ENCODE results near the gene GAB3. TPM values are rescaled to one million over a fixed set of nuclear protein-coding genes. Genes with fewer than 3 reads are reported as not detected.

GAB3 gene
- total and polyA plus RNA-seq, 7 donors: 0.46 to 5.5 (median 2.5) TPM

DNA sequence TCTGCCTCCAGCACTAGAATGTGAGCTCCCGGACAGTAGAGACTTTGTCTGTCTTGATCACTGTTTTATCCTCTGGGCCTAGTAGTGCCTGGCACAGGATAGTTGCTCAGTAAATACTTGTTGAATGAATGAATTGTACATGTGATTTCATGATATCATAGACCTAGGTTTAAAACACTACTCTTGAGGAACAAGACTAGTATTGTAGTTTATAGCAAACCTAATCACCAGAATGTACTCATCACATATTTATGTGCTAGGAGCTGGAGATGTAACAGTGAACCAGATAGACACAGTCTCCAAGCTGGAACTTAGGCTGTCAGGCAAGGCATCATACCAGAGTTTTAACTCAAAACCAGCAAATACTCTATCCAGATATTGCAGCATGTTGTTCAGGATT, 23.5 kb downstream of the GAB3 start:
- Histone ChIP-seq H3K4me1 (peaks cover 0 to 62% (median 55%) of the 10 kb centered on the region in 4 donors), H3K27me3 (no peaks in the 10 kb centered on the region), H3K27ac (peak overlapping the region; percentile 70 to 83 (median 80)), H3K4me3 (no peak overlapping the region), H3K36me3 (no peaks in the 10 kb centered on the region), H3K9me3 (no peaks in the 10 kb centered on the region)
- DNase-seq: no peak
- no peak for TF ChIP-seq EP300 (IDR thresholded peaks at IDR 0.05)
- TF ChIP-seq POLR2A (IDR thresholded peaks at IDR 0.05): no peak
- no peak for TF ChIP-seq POLR2AphosphoS5 (IDR thresholded peaks at IDR 0.05)
- TF ChIP-seq, protein P1, sequence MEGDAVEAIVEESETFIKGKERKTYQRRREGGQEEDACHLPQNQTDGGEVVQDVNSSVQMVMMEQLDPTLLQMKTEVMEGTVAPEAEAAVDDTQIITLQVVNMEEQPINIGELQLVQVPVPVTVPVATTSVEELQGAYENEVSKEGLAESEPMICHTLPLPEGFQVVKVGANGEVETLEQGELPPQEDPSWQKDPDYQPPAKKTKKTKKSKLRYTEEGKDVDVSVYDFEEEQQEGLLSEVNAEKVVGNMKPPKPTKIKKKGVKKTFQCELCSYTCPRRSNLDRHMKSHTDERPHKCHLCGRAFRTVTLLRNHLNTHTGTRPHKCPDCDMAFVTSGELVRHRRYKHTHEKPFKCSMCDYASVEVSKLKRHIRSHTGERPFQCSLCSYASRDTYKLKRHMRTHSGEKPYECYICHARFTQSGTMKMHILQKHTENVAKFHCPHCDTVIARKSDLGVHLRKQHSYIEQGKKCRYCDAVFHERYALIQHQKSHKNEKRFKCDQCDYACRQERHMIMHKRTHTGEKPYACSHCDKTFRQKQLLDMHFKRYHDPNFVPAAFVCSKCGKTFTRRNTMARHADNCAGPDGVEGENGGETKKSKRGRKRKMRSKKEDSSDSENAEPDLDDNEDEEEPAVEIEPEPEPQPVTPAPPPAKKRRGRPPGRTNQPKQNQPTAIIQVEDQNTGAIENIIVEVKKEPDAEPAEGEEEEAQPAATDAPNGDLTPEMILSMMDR (IDR thresholded peaks at IDR 0.05): no peak
- intact Hi-C loops (cut with DNase I): loop anchor here (2.0 kb wide), 1 partner anchor 71 kb away; no protein-coding TSS in a partner anchor
- WGBS, 2 donors: 79 to 96% methylated on average over 1 of the region's 1 CpG

DNA sequence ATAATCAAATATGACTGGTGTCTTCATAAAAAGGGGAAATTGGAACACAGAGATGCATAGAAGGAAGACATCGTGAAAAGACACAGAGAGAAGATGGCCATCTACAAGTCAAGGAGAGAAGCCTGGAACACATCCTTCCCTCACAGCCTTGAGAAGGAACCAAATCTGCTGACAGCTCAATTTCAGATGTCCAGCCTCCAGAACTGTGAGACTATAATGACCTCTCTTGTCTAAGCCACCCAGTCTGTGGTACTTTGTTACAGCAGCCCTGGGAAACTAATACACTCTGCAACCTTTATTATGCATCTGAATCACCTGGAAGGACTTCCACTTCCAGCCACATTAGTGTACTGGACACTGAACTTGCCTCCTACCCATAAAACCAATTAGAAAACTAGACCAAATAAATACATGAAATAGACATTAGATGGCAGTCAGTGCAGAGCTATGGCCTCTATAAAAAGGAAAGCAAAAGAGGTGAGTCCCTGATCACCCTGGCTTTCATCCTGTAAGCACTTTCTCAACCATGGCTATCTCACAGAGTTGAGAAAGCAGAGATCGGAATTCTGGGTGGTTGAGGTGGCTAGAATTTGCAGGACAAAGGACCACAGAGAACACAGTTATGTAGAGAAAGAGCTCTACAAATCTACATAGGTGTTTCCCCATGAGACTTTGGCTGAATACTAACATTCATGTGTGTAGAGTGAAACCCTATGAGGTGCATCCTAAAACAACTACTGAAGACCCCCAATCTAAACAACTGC, 25.7 kb downstream of the GAB3 start:
- Histone ChIP-seq H3K27me3 (no peaks in the 10 kb centered on the region), H3K27ac (peak overlapping the region in 1 of 4 donors; percentile 81), H3K4me1 (peaks cover 0 to 40% (median 34%) of the 10 kb centered on the region in 4 donors), H3K36me3 (no peaks in the 10 kb centered on the region), H3K9me3 (no peaks in the 10 kb centered on the region), H3K4me3 (no peak overlapping the region)
- DNase-seq: no peak
- WGBS, 2 donors: 70 to 90% methylated on average over 2 of the region's 2 CpGs
- intact Hi-C loops (cut with DNase I): no loop called here
- TF ChIP-seq, protein P1 (IDR thresholded peaks at IDR 0.05): no peak
- TF ChIP-seq POLR2A (IDR thresholded peaks at IDR 0.05) (no peak), POLR2AphosphoS5 (IDR thresholded peaks at IDR 0.05) (no peak), EP300 (IDR thresholded peaks at IDR 0.05) (no peak)

DNA sequence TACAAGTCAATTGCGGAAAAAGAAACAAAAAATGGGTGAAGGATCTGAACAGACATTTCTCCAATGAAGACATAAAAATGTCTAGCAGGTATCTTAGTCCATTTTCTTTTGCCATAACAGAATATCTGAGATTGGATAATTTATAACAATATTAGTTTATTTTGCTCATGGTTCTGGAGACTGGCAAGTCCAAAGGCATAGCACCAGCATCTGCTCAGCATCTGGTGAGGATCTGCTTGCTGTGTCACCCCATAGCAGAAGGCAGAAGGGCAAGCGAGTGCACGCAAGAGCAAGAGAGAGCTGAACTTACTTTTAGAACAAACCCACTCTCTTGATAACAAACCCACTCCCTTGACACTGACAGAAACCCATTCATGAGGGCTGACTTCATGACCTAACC, 29.7 kb downstream of the GAB3 start:
- H3K9me3 ChIP-seq: no peaks in the 10 kb centered on the region
- H3K27ac ChIP-seq: no peak overlapping the region
- H3K36me3 ChIP-seq: no peaks in the 10 kb centered on the region
- DNase-seq: no peak
- WGBS, 2 donors: 97 to 100% methylated on average over 3 of the region's 3 CpGs
- H3K4me1 ChIP-seq: peaks cover 0 to 4% (median 0%) of the 10 kb centered on the region in 4 donors
- no peak overlapping the region for H3K4me3 ChIP-seq
- no peaks in the 10 kb centered on the region for H3K27me3 ChIP-seq
- no peak for TF ChIP-seq POLR2A (IDR thresholded peaks at IDR 0.05)
- no peak for TF ChIP-seq POLR2AphosphoS5 (IDR thresholded peaks at IDR 0.05)
- TF ChIP-seq EP300 (IDR thresholded peaks at IDR 0.05): no peak
- TF ChIP-seq, protein P1 (IDR thresholded peaks at IDR 0.05): no peak
- intact Hi-C loops (cut with DNase I): no loop called here

DNA sequence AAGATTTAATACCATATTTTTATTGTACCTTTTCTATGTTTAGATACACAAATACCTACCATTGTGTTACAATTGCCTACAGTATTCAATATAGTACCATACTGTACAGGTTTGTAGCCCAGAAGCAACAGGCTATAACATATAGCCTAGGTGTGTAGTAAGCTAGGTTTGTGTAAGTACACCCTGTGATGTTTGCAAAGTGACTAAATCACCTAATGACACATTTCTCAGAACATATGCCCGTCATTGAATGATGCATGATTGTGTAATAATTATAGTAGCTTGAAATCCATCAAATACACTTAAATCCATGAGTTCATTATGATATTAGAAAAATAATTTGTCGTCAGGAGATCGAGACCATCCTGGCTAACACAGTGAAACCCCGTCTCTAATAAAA, 30.8 kb downstream of the GAB3 start:
- DNase-seq: no peak
- Histone ChIP-seq H3K4me1 (peaks cover 0 to under 1% (median 0%) of the 10 kb centered on the region in 4 donors), H3K9me3 (no peaks in the 10 kb centered on the region), H3K27me3 (no peaks in the 10 kb centered on the region), H3K36me3 (no peaks in the 10 kb centered on the region), H3K27ac (no peak overlapping the region), H3K4me3 (no peak overlapping the region)
- no peak for TF ChIP-seq POLR2AphosphoS5 (IDR thresholded peaks at IDR 0.05)
- TF ChIP-seq, protein P1 (IDR thresholded peaks at IDR 0.05): no peak
- no peak for TF ChIP-seq EP300 (IDR thresholded peaks at IDR 0.05)
- no peak for TF ChIP-seq POLR2A (IDR thresholded peaks at IDR 0.05)
- intact Hi-C loops (cut with DNase I): no loop called here
- WGBS, 2 donors: 66 to 67% methylated on average over 4 of the region's 4 CpGs

Measured in sigmoid colon (tissue), 7 donors.